CD4-positive, alpha-beta T cell (primary cell): ENCODE data around the gene ACSL3. TPM values are rescaled to one million over a fixed set of nuclear protein-coding genes. Genes with fewer than 3 reads are reported as not detected.

Experiments
- ATAC-seq: fragments of 200-7000 bp; cut with Tn5 transposase; one replicate; pipeline ENCODE4 v1.10.0; 2022; ENCODE audit warnings: mild to moderate bottlenecking; ENCODE audit not compliant: poor library complexity
- CTCF ChIA-PET: fragments of 350-600 bp; sonication (Branson Sonifier 250); formaldehyde crosslinking; loops from one replicate; lab custom pipeline; 2021; ENCODE audit warnings: antibody characterized with exemption, inconsistent platforms; lab: Charles Lee
- POLR2A ChIA-PET: fragments of 350-600 bp; sonication (Branson Sonifier 250); formaldehyde crosslinking; loops from one replicate; lab custom pipeline; 2021; ENCODE audit warnings: antibody characterized with exemption, inconsistent platforms; lab: Charles Lee
- DNase-seq, 14 experiments: peaks; one replicate each; pipeline ENCODE4 v3.0.0-alpha.2; 2013 to 2020; ENCODE audit warnings: mixed read lengths in 2 of 14
- H3K27ac ChIP-seq, 2 donors: one replicate each; pipeline versions ENCODE4 v1.5.1 to v1.7.0; 2013; ENCODE audit warnings: low read length in 2 of 2, low read depth in 1 of 2, mild to moderate bottlenecking in 1 of 2
- H3K27me3 ChIP-seq, 2 experiments: 1 replicate in 1 of 2; 2 replicates in 1 of 2; pipeline versions ENCODE4 v1.6.1 to v1.7.0; 2013; ENCODE audit warnings: low read length in 2 of 2, control low read depth in 1 of 2, mild to moderate bottlenecking in 1 of 2, moderate library complexity in 1 of 2; ENCODE audit not compliant: insufficient read depth in 2 of 2, control insufficient read depth in 1 of 2
- H3K36me3 ChIP-seq: one replicate; pipeline ENCODE4 v1.6.1; 2013; ENCODE audit warnings: low read length, control low read depth; ENCODE audit not compliant: insufficient read depth
- H3K4me1 ChIP-seq: one replicate; pipeline ENCODE4 v1.6.1; 2013; ENCODE audit warnings: low read length, control low read depth; ENCODE audit not compliant: insufficient read depth
- H3K4me3 ChIP-seq: one replicate; pipeline ENCODE4 v1.5.1; 2013; ENCODE audit warnings: mild to moderate bottlenecking, low read length, moderate library complexity
- H3K9me3 ChIP-seq, 2 experiments: 1 replicate in 1 of 2; 2 replicates in 1 of 2; pipeline versions ENCODE4 v1.6.1 to v1.7.0; 2013; ENCODE audit warnings: low read length in 2 of 2, mild to moderate bottlenecking in 2 of 2, control low read depth in 1 of 2, moderate library complexity in 1 of 2; ENCODE audit not compliant: control insufficient read depth in 1 of 2, insufficient read depth in 1 of 2
- H3K27ac Mint-ChIP-seq: one replicate; pipeline ENCODE4 v1.8.0; 2020; ENCODE audit warnings: mixed read lengths
- H3K27me3 Mint-ChIP-seq: one replicate; pipeline ENCODE4 v1.8.0; 2021; ENCODE audit warnings: mixed read lengths
- H3K36me3 Mint-ChIP-seq: one replicate; pipeline ENCODE4 v1.8.0; 2021; ENCODE audit warnings: low read depth, mixed read lengths
- H3K4me1 Mint-ChIP-seq: one replicate; pipeline ENCODE4 v1.8.0; 2021; ENCODE audit warnings: low read depth, mixed read lengths
- H3K4me3 Mint-ChIP-seq: one replicate; pipeline ENCODE4 v1.8.0; 2020; ENCODE audit warnings: mild to moderate bottlenecking, mixed read lengths
- H3K9me3 Mint-ChIP-seq: one replicate; pipeline ENCODE4 v1.8.0; 2020; ENCODE audit warnings: mixed read lengths
- CTCF ChIP-seq: fragments of 200-600 bp; IDR thresholded peaks from one replicate; pipeline ENCODE4 v1.8.0; 2022; ENCODE audit warnings: antibody characterized with exemption, mild to moderate bottlenecking
- intact Hi-C, 2 experiments: fragments of 100-400 bp; cut with DNase I in 1 of 2; cut with micrococcal nuclease in 1 of 2; formaldehyde crosslinking; loops; one replicate each; pipeline versions ENCODE4 v1.15.1 to v1.9.0; 2023 to 2025; cut with DNase I, micrococcal nuclease
- total RNA-seq, 174 experiments: library from RNA in 2 of 174; stranded (reverse) in 2 of 174; gene quantifications; one replicate each; pipeline ENCODE4 v1.2.3 and lab custom pipeline; 2021 to 2026

ACSL3 gene
- total RNA-seq, 2 experiments from 2014 or later = 65.5 to 66.6 TPM

DNA sequence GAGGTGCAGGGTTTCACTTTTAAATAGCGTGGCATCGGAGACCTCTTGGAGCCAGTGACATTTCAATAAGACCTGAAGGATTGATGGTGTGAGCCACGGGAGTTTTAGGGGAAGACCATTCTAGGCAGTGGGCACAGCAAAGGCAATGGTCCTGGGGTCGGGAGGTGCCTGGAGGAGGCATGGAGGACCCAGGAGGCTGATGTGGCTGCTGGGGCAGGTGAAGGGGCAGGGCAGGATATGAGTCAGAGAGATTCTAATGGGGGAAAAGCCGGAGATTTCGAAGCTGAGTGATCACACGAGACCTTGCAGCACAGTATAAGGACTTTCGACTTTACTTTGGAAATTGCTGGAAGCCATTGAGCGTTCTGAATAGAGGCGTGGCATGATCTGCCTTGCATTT lies 111.6 kb downstream of the ACSL3 start:
- Mint-ChIP-seq H3K27ac (no peak overlapping the region), H3K4me1 (no peaks in the 10 kb centered on the region), H3K9me3 (no peaks in the 10 kb centered on the region), H3K36me3 (no peaks in the 10 kb centered on the region), H3K4me3 (no peak overlapping the region), H3K27me3 (peaks cover 13% of the 10 kb centered on the region)
- Histone ChIP-seq H3K27me3 (peaks cover 0 to 5% of the 10 kb centered on the region in 2 experiments), H3K4me1 (peaks cover 5% of the 10 kb centered on the region), H3K9me3 (no peaks in the 10 kb centered on the region), H3K4me3 (no peak overlapping the region), H3K27ac (no peak overlapping the region), H3K36me3 (no peaks in the 10 kb centered on the region)
- ATAC-seq = no peak
- no peak for TF ChIP-seq CTCF
- ChIA-PET POLR2A (no interaction called here), CTCF (interaction anchor here (0.8 to 1.6 kb wide), 3 partner anchors 10 to 282 kb away, joined by 3 to 8 read pairs (median 3); no protein-coding TSS in a partner anchor)
- intact Hi-C loops = loop anchor here in 1 of 2 experiments (5.0 kb wide), 2 partner anchors 1310 to 1395 kb away; no protein-coding TSS in a partner anchor
- DNase-seq = no peak

DNA sequence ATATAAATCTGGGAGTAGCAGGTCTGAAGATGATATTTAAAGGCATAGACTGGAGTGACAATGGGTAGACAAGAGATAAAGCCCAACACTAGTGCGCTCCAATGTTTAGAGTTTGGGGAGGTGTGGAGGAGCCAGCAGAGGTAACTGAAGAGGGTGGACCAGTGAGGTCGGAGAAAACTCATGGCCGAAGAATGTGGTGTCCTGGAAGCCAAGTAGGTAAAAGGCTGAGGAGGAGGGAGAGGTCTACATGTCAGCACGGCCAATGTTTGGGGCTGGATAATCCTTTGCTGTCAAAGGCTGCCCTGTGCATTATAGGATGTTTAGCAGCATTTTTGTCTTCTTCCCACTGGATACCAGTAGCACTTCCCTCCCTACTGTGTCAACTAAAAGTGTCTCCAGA lies 112.4 kb downstream of the ACSL3 start:
- peaks cover 0 to 5% of the 10 kb centered on the region in 2 experiments for H3K27me3 ChIP-seq
- no peaks in the 10 kb centered on the region for H3K36me3 ChIP-seq
- POLR2A ChIA-PET = no interaction called here
- Mint-ChIP-seq H3K27ac (no peak overlapping the region), H3K4me1 (no peaks in the 10 kb centered on the region), H3K9me3 (no peaks in the 10 kb centered on the region), H3K27me3 (peaks cover 13% of the 10 kb centered on the region), H3K4me3 (no peak overlapping the region), H3K36me3 (no peaks in the 10 kb centered on the region)
- CTCF ChIA-PET = no interaction called here
- no peak for TF ChIP-seq CTCF
- H3K9me3 ChIP-seq = no peaks in the 10 kb centered on the region
- ATAC-seq (no peak), DNase-seq (no peak)
- H3K4me3 ChIP-seq = no peak overlapping the region
- H3K27ac ChIP-seq = no peak overlapping the region
- intact Hi-C loops = loop anchor here in 1 of 2 experiments (5.0 kb wide), 2 partner anchors 1309 to 1394 kb away; no protein-coding TSS in a partner anchor
- H3K4me1 ChIP-seq = peaks cover 5% of the 10 kb centered on the region

GRCh38 chr2:222973733-222974132 lies 112.9 kb downstream of the ACSL3 start:
- ATAC-seq = no peak
- intact Hi-C loops = loop anchor here in 1 of 2 experiments (5.0 kb wide), 2 partner anchors 1309 to 1394 kb away; no protein-coding TSS in a partner anchor
- ChIA-PET CTCF (no interaction called here), POLR2A (no interaction called here)
- H3K4me1 ChIP-seq = peaks cover 5% of the 10 kb centered on the region
- Mint-ChIP-seq H3K9me3 (no peaks in the 10 kb centered on the region), H3K27ac (no peak overlapping the region), H3K4me3 (no peak overlapping the region), H3K4me1 (no peaks in the 10 kb centered on the region), H3K36me3 (no peaks in the 10 kb centered on the region), H3K27me3 (peaks cover 13% of the 10 kb centered on the region)
- no peak for DNase-seq
- no peak for TF ChIP-seq CTCF
- no peak overlapping the region for H3K4me3 ChIP-seq
- no peak overlapping the region for H3K27ac ChIP-seq
- H3K27me3 ChIP-seq = peaks cover 0 to 5% of the 10 kb centered on the region in 2 experiments
- no peaks in the 10 kb centered on the region for H3K9me3 ChIP-seq
- H3K36me3 ChIP-seq = no peaks in the 10 kb centered on the region
